ENCODE results near the gene ARSG.

- no peak for TF ChIP-seq RXRA (IDR thresholded peaks at IDR 0.05)
- TF ChIP-seq CTCF (IDR thresholded peaks at IDR 0.05; ENCODE audit: low read depth, low read length, missing input control): no peak
- TF ChIP-seq TAF1 (conservative IDR thresholded peaks at IDR 0.05): no peak
- TF ChIP-seq, protein P1, sequence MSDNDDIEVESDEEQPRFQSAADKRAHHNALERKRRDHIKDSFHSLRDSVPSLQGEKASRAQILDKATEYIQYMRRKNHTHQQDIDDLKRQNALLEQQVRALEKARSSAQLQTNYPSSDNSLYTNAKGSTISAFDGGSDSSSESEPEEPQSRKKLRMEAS (IDR thresholded peaks at IDR 0.05): no peak
- no peak for TF ChIP-seq YY1 (IDR thresholded peaks at IDR 0.05)
Observed at GRCh38 chr17:68368387-68368786, 77.1 kb downstream of the ARSG start.
